IMR-90 (cell line): ENCODE measurements around the gene PRMT1. TPM values are rescaled to one million over a fixed set of nuclear protein-coding genes. Genes with fewer than 3 reads are reported as not detected.
A peak's percentile ranks its signal among the peaks of the same experiment; 100 is the strongest.

Source experiments
- ATAC-seq: fragments of 200-7000 bp; cut with Tn5 transposase; 2 replicates; pipeline ENCODE4 v1.9.1; 2020; ENCODE audit warnings: low read depth, mild to moderate bottlenecking, moderate library complexity
- BruUV-seq: library from RNA; stranded (reverse); fragments of 400-500 nt; replicated peaks from 2 replicates; lab custom pipeline; 2021; lab: Mats Ljungman, UMichigan
- CTCF ChIA-PET: fragments of 300-600 bp; formaldehyde crosslinking; extraction: SDS; loops from one replicate; lab custom pipeline; 2021; ENCODE audit warnings: antibody characterized with exemption; lab: Yijun Ruan, JAX
- POLR2A ChIA-PET: fragments of 300-600 bp; sonication (Branson Sonifier 250); formaldehyde crosslinking; loops from one replicate; lab custom pipeline; 2022; ENCODE audit warnings: antibody characterized with exemption; ENCODE audit not compliant: unreplicated experiment; lab: Charles Lee
- DNase-seq: peaks from one replicate; pipeline ENCODE4 v3.0.0; 2013
- H2AFZ ChIP-seq: replicated peaks from 2 replicates; pipeline ENCODE3; 2013; ENCODE audit warnings: low read length, mild to moderate bottlenecking; ENCODE audit not compliant: poor library complexity
- H2AK5ac ChIP-seq: 2 replicates; pipeline ENCODE4 v1.6.1; 2013; ENCODE audit warnings: low read depth, low read length, inconsistent platforms
- H2AK9ac ChIP-seq: replicated peaks from 2 replicates; pipeline ENCODE3; 2013; ENCODE audit warnings: mild to moderate bottlenecking, low read depth, low read length, moderate library complexity; ENCODE audit not compliant: poor library complexity
- H2BK120ac ChIP-seq: 2 replicates; pipeline ENCODE4 v1.6.1; 2013; ENCODE audit warnings: low read depth, low read length, inconsistent platforms
- H2BK15ac ChIP-seq: 3 replicates; pipeline ENCODE4 v1.6.1; 2013; ENCODE audit warnings: low read depth, low read length, inconsistent platforms
- H2BK20ac ChIP-seq: 2 replicates; pipeline ENCODE4 v1.6.1; 2013; ENCODE audit warnings: low read depth, mild to moderate bottlenecking, inconsistent platforms, low read length, moderate library complexity
- H2BK5ac ChIP-seq: 2 replicates; pipeline ENCODE4 v1.6.1; 2013; ENCODE audit warnings: mild to moderate bottlenecking, low read depth, low read length, inconsistent platforms; ENCODE audit not compliant: poor library complexity, severe bottlenecking
- H3K14ac ChIP-seq: replicated peaks from 2 replicates; pipeline ENCODE4 v1.6.1; 2013; ENCODE audit warnings: low read depth, low read length, inconsistent platforms
- H3K18ac ChIP-seq: 2 replicates; pipeline ENCODE4 v1.6.1; 2013; ENCODE audit warnings: low read depth, low read length, control low read depth
- H3K23ac ChIP-seq: 2 replicates; pipeline ENCODE4 v1.6.1; 2013; ENCODE audit warnings: low read depth, low read length, inconsistent platforms
- H3K27ac ChIP-seq: 2 replicates; pipeline ENCODE4 v1.5.1; 2013; ENCODE audit warnings: mild to moderate bottlenecking, control low read depth, low read length; ENCODE audit not compliant: insufficient read depth
- H3K27me3 ChIP-seq: 2 replicates; pipeline ENCODE4 v1.6.1; 2013; ENCODE audit warnings: low read length; ENCODE audit not compliant: control insufficient read depth, insufficient read depth
- H3K36me3 ChIP-seq: 2 replicates; pipeline ENCODE4 v1.6.1; 2013; ENCODE audit warnings: low read length, mixed read lengths; ENCODE audit not compliant: control insufficient read depth, insufficient read depth
- H3K4ac ChIP-seq: 2 replicates; pipeline ENCODE4 v1.6.1; 2013; ENCODE audit warnings: low read depth, low read length, inconsistent platforms
- H3K4me1 ChIP-seq: 2 replicates; pipeline ENCODE4 v1.6.1; 2013; ENCODE audit warnings: low read length, mixed read lengths; ENCODE audit not compliant: control insufficient read depth, insufficient read depth
- H3K4me2 ChIP-seq: 2 replicates; pipeline ENCODE4 v1.6.1; 2013; ENCODE audit warnings: low read depth, mild to moderate bottlenecking, control low read depth, low read length, moderate library complexity
- H3K4me3 ChIP-seq: 2 replicates; pipeline ENCODE4 v1.5.1; 2013; ENCODE audit warnings: low read depth, mild to moderate bottlenecking, control low read depth, low read length, moderate library complexity; ENCODE audit not compliant: insufficient read depth
- H3K56ac ChIP-seq: 2 replicates; pipeline ENCODE4 v1.6.1; 2013; ENCODE audit warnings: low read length, inconsistent platforms; ENCODE audit not compliant: insufficient read depth; ENCODE audit errors: extremely low read depth
- H3K79me1 ChIP-seq, 2 experiments: 2 replicates each; pipeline ENCODE4 v1.6.1; 2013; ENCODE audit warnings: low read length in 2 of 2, inconsistent platforms in 1 of 2, low read depth in 1 of 2
- H3K9ac ChIP-seq: 2 replicates; pipeline ENCODE4 v1.6.1; 2013; ENCODE audit warnings: low read depth, low read length, control low read depth
- H3K9me1 ChIP-seq: 2 replicates; pipeline ENCODE4 v1.6.1; 2013; ENCODE audit warnings: low read length, inconsistent platforms; ENCODE audit not compliant: insufficient read depth
- H3K9me3 ChIP-seq: 2 replicates; pipeline ENCODE4 v1.6.1; 2013; ENCODE audit warnings: low read length; ENCODE audit not compliant: control insufficient read depth, insufficient read depth
- H4K20me1 ChIP-seq: 2 replicates; pipeline ENCODE4 v1.6.1; 2013; ENCODE audit warnings: low read length, inconsistent platforms; ENCODE audit not compliant: insufficient read depth
- H4K5ac ChIP-seq: 2 replicates; pipeline ENCODE4 v1.6.1; 2013; ENCODE audit warnings: mild to moderate bottlenecking, low read depth, low read length, control low read depth
- H4K8ac ChIP-seq, 2 experiments: 2 replicates each; pipeline ENCODE4 v1.6.1; 2013; ENCODE audit warnings: low read depth in 2 of 2, low read length in 2 of 2, control low read depth in 1 of 2, inconsistent platforms in 1 of 2
- H4K91ac ChIP-seq: 2 replicates; pipeline ENCODE4 v1.6.1; 2013; ENCODE audit warnings: low read depth, low read length, inconsistent platforms; ENCODE audit not compliant: insufficient read depth
- BHLHE40 ChIP-seq: fragments of 150-350 bp; IDR thresholded peaks from 2 replicates; pipeline ENCODE4 v1.6.1; 2016; ENCODE audit warnings: mild to moderate bottlenecking, low read depth, low read length
- CEBPB ChIP-seq: IDR thresholded peaks from 2 replicates; pipeline ENCODE4 v1.6.1; 2012; ENCODE audit warnings: low read depth, low read length, improper control_type of control experiment
- CHD1 ChIP-seq: IDR thresholded peaks from 2 replicates; pipeline ENCODE4 v1.6.1; 2012; ENCODE audit warnings: low read depth, low read length, improper control_type of control experiment
- CTCF ChIP-seq: conservative IDR thresholded peaks from 2 replicates; pipeline ENCODE4 v1.5.1; 2012; ENCODE audit warnings: mild to moderate bottlenecking, low read depth, low read length, improper control_type of control experiment
- ELK1 ChIP-seq: fragments of 150-350 bp; IDR thresholded peaks from 2 replicates; pipeline ENCODE4 v1.6.1; 2016; ENCODE audit warnings: low read depth, mild to moderate bottlenecking, low read length, moderate library complexity, borderline replicate concordance
- FOS ChIP-seq: fragments of 150-350 bp; IDR thresholded peaks from 2 replicates; pipeline ENCODE4 v1.6.1; 2016; ENCODE audit warnings: low read depth, low read length
- MAFK ChIP-seq: IDR thresholded peaks from 2 replicates; pipeline ENCODE4 v1.6.1; 2012; ENCODE audit warnings: low read depth, low read length, improper control_type of control experiment
- MXI1 ChIP-seq: IDR thresholded peaks from 2 replicates; pipeline ENCODE4 v1.6.1; 2012; ENCODE audit warnings: low read depth, mild to moderate bottlenecking, low read length, moderate library complexity, borderline replicate concordance
- NFE2L2 ChIP-seq: fragments of 150-350 bp; IDR thresholded peaks from 2 replicates; pipeline ENCODE4 v1.6.1; 2016; ENCODE audit warnings: low read depth, mild to moderate bottlenecking, low read length
- POLR2A ChIP-seq: IDR thresholded peaks from 2 replicates; pipeline ENCODE4 v1.6.1; 2012; ENCODE audit warnings: mild to moderate bottlenecking, low read depth, low read length
- RAD21 ChIP-seq: IDR thresholded peaks from 2 replicates; pipeline ENCODE4 v1.6.1; 2012; ENCODE audit warnings: low read length, improper control_type of control experiment
- RCOR1 ChIP-seq: IDR thresholded peaks from 2 replicates; pipeline ENCODE4 v1.6.1; 2012; ENCODE audit warnings: mild to moderate bottlenecking, low read length, improper control_type of control experiment; ENCODE audit not compliant: insufficient replicate concordance
- RFX5 ChIP-seq: IDR thresholded peaks from 2 replicates; pipeline ENCODE4 v1.8.0; 2012; ENCODE audit warnings: low read depth, mild to moderate bottlenecking, low read length, moderate library complexity
- SMC3 ChIP-seq: fragments of 150-350 bp; IDR thresholded peaks from 2 replicates; pipeline ENCODE4 v1.6.1; 2016; ENCODE audit warnings: low read depth, mild to moderate bottlenecking, antibody characterized with exemption, low read length, moderate library complexity
- WGBS, 2 experiments: methylation state at CpG; one replicate each; pipeline versions ENCODE4 v1.1.5 to v1.1.7; 2013; ENCODE audit warnings: missing lambda C conversion rate in 2 of 2; ENCODE audit not compliant: insufficient read length in 1 of 2; ENCODE audit errors: extremely low coverage in 2 of 2; 5-methylcytosine and 5-hydroxymethylcytosine counted together
- dilution Hi-C: fragments of 300-500 bp; cut with HindIII; formaldehyde crosslinking; loops from one replicate; pipeline ENCODE4 v1.14.3; 2018; ENCODE audit warnings: low sequenced_read_pairs; ENCODE audit not compliant: unreplicated experiment
- in situ Hi-C: fragments of 300-500 bp; cut with MboI; formaldehyde crosslinking; loops from 3 replicates; pipeline ENCODE4 v1.14.3; 2019; ENCODE audit warnings: low sequenced_read_pairs, inconsistent platforms, mixed read lengths
- intact Hi-C: fragments of 100-400 bp; cut with micrococcal nuclease; formaldehyde crosslinking; loops from 2 replicates; pipeline ENCODE4 v1.10.0; 2022
- polyA plus RNA-seq, 3 experiments: library from polyadenylated mRNA; depleted of rRNA; stranded (reverse); fragments of >200 nt; gene quantifications; 2 replicates each; pipeline ENCODE4 v1.2.3, GENCODE V29; 2012; ENCODE audit warnings: low replicate concordance in 1 of 3
- total RNA-seq: library from RNA; depleted of rRNA; stranded (reverse); fragments of >200 nt; gene quantifications from 2 replicates; pipeline ENCODE4 v1.2.3, GENCODE V29; 2012
- TF ChIP-seq, protein P1 (sequence below): fragments of 150-350 bp; IDR thresholded peaks from 2 replicates; pipeline ENCODE4 v1.6.1; 2017; ENCODE audit warnings: mild to moderate bottlenecking, antibody characterized with exemption, low read length, low read depth

The PRMT1 gene
- total and polyA plus RNA-seq, 2 of the 4 experiments (the other 2 are of a cell fraction): 497 to 840 TPM

- BruUV-seq: no TSS peak
- H3K9me3 ChIP-seq: no peaks in the 10 kb centered on the region
- H3K23ac ChIP-seq: peak overlapping the region; percentile 44; the same call in 1 of the 2 replicates
- H3K79me1 ChIP-seq: peaks cover 43 to 75% of the 10 kb centered on the region in 2 experiments
- H4K20me1 ChIP-seq: peaks cover 33% of the 10 kb centered on the region
- H3K18ac ChIP-seq: no peak overlapping the region
- dilution Hi-C loops: no loop called here
- H3K56ac ChIP-seq: no peak overlapping the region
- peak overlapping the region; percentile 8; the same call in 1 of the 2 replicates for H3K4ac ChIP-seq
- ATAC-seq (no peak), DNase-seq (no peak)
- H2AK5ac ChIP-seq: no peak overlapping the region
- no peak overlapping the region for H4K5ac ChIP-seq
- peaks cover 5% of the 10 kb centered on the region for H3K4me1 ChIP-seq
- no peak overlapping the region for H4K8ac ChIP-seq
- intact Hi-C loops: no loop called here
- no peak overlapping the region for H3K14ac ChIP-seq
- H3K27ac ChIP-seq: no peak overlapping the region
- 0 out of 2 replicates have a peak, but pooled peaks cover 8% of the 10 kb centered on the region for H3K9me1 ChIP-seq
- H2BK120ac ChIP-seq: no peak overlapping the region
- no peak overlapping the region for H4K91ac ChIP-seq
- H2AK9ac ChIP-seq: no peak overlapping the region
- ChIA-PET POLR2A (no interaction called here), CTCF (interaction anchor here (1.2 to 1.7 kb wide), 3 partner anchors 11 to 37 kb away, joined by 3 to 4 read pairs (median 3); no protein-coding TSS in a partner anchor)
- no peak overlapping the region for H2BK15ac ChIP-seq
- H3K36me3 ChIP-seq: peaks cover 22% of the 10 kb centered on the region
- no peak overlapping the region for H2BK20ac ChIP-seq
- in situ Hi-C loops: no loop called here
- TF ChIP-seq MXI1 (no peak), NFE2L2 (no peak), MAFK (no peak), POLR2A (no peak), CTCF (no peak), SMC3 (no peak), BHLHE40 (no peak), CHD1 (no peak), ELK1 (no peak), CEBPB (no peak), RAD21 (no peak), FOS (no peak), RFX5 (no peak), RCOR1 (no peak)
- TF ChIP-seq, protein P1, sequence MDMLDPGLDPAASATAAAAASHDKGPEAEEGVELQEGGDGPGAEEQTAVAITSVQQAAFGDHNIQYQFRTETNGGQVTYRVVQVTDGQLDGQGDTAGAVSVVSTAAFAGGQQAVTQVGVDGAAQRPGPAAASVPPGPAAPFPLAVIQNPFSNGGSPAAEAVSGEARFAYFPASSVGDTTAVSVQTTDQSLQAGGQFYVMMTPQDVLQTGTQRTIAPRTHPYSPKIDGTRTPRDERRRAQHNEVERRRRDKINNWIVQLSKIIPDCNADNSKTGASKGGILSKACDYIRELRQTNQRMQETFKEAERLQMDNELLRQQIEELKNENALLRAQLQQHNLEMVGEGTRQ: no peak
- H2AFZ ChIP-seq: no peak overlapping the region
- H3K4me3 ChIP-seq: no peak overlapping the region
- 95% methylated on average over 2 of the region's 2 CpGs; no CpG with 5 or more reads in 1 of the 2 experiments for WGBS, 2 experiments
- peak overlapping the region; percentile 14; the same call in 1 of the 2 replicates for H3K4me2 ChIP-seq
- no peak overlapping the region; the same call in 1 of the 2 replicates for H3K9ac ChIP-seq
- H3K27me3 ChIP-seq: no peaks in the 10 kb centered on the region
- H2BK5ac ChIP-seq: no peak overlapping the region
Measured at GRCh38 chr19:49643466-49643865, 33.6 kb upstream of the PRMT1 start.
